Measurements from ENCODE around the gene EME2.
"Not testable (repeated sequence)": the region's sequence is repeated elsewhere in the genome, so short reads cannot be mapped to it uniquely, and the experiment has no call there.

Gene EME2

DNA sequence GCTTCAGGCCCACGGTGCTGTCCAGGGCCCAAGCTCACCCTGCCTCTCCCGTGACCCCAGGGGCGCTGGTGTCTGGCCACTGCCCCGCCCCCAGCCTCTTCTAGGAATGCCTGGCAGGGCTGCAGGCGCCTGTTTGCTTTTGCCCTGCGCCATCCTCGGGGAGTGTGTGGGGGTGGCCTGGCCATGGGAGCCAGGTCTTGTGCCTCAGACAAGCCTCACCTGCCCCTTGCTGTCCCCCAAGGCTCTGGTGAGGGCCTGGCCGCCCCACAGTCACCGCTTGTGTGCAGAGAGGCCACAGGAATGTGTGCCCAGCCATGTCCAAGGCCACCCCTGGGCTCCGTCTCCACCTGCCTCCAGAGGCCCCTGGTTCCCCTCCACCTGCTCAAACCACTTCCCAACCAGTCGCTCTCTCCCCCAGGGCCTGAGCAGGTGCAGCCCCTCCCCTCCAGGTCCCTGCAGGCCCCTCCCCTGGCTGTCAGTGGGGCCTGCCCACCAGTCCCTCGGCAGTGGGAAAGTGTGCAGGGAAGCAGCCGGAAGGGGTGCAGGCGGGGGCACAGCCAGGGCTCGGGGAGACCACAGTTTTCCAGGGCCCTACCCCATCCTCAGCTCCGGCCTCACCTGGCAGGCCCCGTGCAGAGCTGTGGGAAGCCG lies 21.7 kb downstream of the EME2 start:
- Histone ChIP-seq H3K4me3 (ENCODE audit: low read length) (no peak overlapping the region), H3K4me1 (ENCODE audit: control insufficient read depth, insufficient read depth, low read length) (no peaks in the 10 kb centered on the region), H3K27me3 (ENCODE audit: control insufficient read depth, insufficient read depth, low read length) (no peaks in the 10 kb centered on the region), H3K36me3 (ENCODE audit: control insufficient read depth, insufficient read depth, low read length) (no peaks in the 10 kb centered on the region), H3K9ac (ENCODE audit: low read length) (no peak overlapping the region), H3K27ac (ENCODE audit: low read depth, low read length) (no peak overlapping the region)

DNA sequence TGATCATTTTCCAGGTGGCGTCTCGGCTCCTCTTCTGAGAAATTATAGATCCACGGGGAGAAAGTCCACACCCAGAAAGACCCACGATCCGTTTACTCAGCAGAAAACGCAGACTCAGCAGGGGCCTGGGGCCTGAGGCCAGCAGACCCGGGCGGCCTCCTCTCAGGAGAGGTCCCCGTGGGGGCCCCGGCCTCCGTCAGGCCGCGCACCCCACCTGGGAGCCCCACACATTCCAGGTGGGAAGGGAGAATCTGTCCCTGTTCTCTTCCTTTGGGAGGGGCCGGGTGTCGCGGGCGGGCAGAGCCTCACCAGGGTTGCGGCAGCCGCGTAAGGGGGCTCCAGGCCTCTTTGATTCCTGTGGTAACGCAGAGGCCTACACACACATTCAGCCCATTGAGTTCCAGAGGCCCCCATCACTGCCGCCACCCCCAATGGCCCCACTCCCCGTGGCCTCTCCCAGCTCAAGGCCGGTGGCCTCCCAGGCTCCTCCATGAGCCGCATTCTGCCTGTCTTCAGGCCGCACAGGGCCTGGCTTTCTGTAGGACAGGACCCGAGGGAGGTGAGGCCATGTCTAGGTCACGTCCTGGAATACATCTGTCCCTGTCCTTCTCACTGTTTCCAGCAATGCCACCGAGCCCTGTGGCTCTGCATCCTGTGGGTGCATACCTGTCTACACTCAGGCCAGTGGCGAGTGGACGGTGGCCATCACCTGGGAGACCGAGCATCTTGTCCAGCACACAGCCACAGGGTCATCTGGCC lies 22.5 kb downstream of the EME2 start:
- no peak overlapping the region for H3K9ac ChIP-seq (ENCODE audit: low read length)
- no peak overlapping the region for H3K27ac ChIP-seq (ENCODE audit: low read depth, low read length)
- H3K4me1 ChIP-seq (ENCODE audit: control insufficient read depth, insufficient read depth, low read length) = no peaks in the 10 kb centered on the region
- no peaks in the 10 kb centered on the region for H3K27me3 ChIP-seq (ENCODE audit: control insufficient read depth, insufficient read depth, low read length)
- H3K4me3 ChIP-seq (ENCODE audit: low read length) = no peak overlapping the region
- no peaks in the 10 kb centered on the region for H3K36me3 ChIP-seq (ENCODE audit: control insufficient read depth, insufficient read depth, low read length)

DNA sequence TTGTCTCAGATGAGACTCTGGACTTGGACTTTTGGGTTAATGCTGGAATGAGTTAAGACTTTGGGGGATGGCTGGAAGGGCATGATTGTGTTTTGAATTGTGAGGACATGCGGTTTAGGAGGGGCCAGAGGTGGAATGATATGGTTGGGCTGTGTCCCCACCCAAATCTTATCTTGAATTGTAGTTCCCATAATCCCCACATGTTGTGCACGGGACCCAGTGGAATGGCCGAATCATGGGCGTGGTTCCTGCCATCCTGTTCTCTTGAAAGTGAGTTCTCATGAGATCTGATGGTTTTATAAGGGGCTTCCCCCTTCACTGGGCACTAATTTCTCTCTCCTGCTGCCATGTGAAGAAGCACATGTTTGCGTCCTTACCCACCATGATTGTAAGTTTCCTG lies 26.7 kb downstream of the EME2 start:
- not testable (repeated sequence) for H3K27me3 ChIP-seq (ENCODE audit: control insufficient read depth, insufficient read depth, low read length); H3K9ac ChIP-seq (ENCODE audit: low read length); H3K36me3 ChIP-seq (ENCODE audit: control insufficient read depth, insufficient read depth, low read length); H3K27ac ChIP-seq (ENCODE audit: low read depth, low read length); H3K4me1 ChIP-seq (ENCODE audit: control insufficient read depth, insufficient read depth, low read length); H3K4me3 ChIP-seq (ENCODE audit: low read length)

DNA sequence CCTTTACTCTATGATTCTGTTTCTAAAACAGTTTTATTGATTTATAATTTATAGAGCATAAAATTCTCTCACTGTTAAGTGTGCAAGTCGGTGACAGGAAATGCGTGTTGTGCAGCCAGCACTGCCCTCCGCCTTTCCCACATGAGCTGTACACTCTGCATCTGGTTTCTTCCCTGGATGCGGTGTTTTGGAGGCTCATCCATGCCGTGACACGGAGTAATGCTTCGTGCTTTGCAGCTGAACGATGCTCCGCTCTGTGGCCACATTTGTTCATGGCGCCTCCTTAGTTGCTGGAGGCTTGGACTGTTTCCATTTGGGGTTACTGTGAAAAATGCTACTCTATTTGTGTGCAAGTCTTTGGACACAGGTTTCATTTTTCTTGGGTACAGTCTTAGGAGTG lies 28.1 kb downstream of the EME2 start:
- Histone ChIP-seq H3K4me1 (ENCODE audit: control insufficient read depth, insufficient read depth, low read length) (no peaks in the 10 kb centered on the region), H3K27ac (ENCODE audit: low read depth, low read length) (no peak overlapping the region), H3K9ac (ENCODE audit: low read length) (no peak overlapping the region), H3K4me3 (ENCODE audit: low read length) (no peak overlapping the region), H3K36me3 (ENCODE audit: control insufficient read depth, insufficient read depth, low read length) (no peaks in the 10 kb centered on the region), H3K27me3 (ENCODE audit: control insufficient read depth, insufficient read depth, low read length) (no peaks in the 10 kb centered on the region)

DNA sequence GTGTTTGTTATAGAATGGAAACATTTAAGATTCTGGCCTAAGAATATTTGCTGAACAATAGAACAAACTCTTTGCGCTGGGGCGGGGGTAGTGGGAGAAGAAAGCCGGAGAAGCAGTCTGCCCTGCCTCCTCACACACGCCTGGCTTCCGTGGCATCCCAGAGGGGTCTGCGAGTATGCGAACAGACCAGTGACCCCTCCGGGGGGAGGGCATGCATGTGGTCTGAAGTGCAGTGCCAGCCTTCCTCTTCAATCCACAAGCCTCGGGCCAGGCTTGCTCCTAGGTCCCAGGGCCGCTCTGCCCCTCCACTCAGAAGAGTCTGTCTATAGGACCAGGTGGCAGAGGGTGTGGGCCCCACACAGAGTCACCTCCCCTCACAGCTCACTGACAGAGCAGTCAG lies 35.0 kb downstream of the EME2 start:
- no peaks in the 10 kb centered on the region for H3K4me1 ChIP-seq (ENCODE audit: control insufficient read depth, insufficient read depth, low read length)
- peaks cover 20% of the 10 kb centered on the region for H3K36me3 ChIP-seq (ENCODE audit: control insufficient read depth, insufficient read depth, low read length)
- H3K9ac ChIP-seq (ENCODE audit: low read length) = no peak overlapping the region
- H3K4me3 ChIP-seq (ENCODE audit: low read length) = no peak overlapping the region
- no peak overlapping the region for H3K27ac ChIP-seq (ENCODE audit: low read depth, low read length)
- H3K27me3 ChIP-seq (ENCODE audit: control insufficient read depth, insufficient read depth, low read length) = no peaks in the 10 kb centered on the region

DNA sequence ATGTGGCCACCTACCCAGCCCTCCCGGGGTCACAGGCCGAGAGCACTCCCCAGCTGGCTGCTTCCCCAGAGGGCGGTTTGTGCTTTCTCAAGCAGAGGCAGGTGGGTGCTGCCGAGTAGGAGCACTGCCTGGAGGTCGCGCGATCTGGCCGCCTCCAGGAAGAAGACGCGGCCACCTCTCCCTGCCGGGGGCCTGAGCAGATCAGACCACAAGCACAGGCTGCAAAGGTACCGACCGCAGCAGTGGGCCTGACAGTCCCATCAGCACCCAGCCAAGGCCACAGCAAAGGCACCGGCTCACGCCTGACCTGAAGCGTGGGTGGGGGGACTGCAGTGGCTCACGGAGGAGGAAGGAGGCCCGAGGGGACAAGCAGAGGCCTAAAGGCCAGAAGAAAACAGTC lies 36.1 kb downstream of the EME2 start:
- Histone ChIP-seq H3K9ac (ENCODE audit: low read length) (no peak overlapping the region), H3K4me3 (ENCODE audit: low read length) (no peak overlapping the region), H3K36me3 (ENCODE audit: control insufficient read depth, insufficient read depth, low read length) (peaks cover 20% of the 10 kb centered on the region), H3K4me1 (ENCODE audit: control insufficient read depth, insufficient read depth, low read length) (no peaks in the 10 kb centered on the region), H3K27ac (ENCODE audit: low read depth, low read length) (no peak overlapping the region), H3K27me3 (ENCODE audit: control insufficient read depth, insufficient read depth, low read length) (no peaks in the 10 kb centered on the region)

DNA sequence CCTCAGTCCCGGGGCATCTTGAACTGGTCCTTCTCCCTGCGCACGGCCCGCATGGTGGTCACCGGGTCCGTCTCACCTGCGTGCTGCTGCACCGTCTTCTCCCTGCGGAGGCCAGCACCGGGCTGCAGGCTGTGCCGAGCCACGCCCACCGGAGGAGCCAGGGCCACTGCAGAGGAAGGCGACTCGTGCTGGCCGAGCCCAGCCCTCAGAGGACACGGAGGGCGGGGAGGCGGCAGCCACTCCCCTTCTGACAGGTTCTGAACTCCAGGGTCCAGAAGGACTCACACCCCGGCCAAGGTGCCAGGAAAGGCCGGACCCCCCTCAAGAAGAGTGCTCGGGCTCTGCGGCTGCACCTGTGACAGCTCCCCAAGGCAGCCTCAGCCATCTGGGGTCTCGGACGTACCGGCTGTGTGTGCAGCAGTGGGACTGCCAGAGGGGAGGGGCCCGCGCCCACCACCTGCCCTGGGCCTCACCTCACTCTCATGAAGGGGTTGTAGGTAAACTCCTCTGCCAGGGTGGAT lies 36.7 kb downstream of the EME2 start:
- Histone ChIP-seq H3K27ac (ENCODE audit: low read depth, low read length) (no peak overlapping the region), H3K4me3 (ENCODE audit: low read length) (no peak overlapping the region), H3K4me1 (ENCODE audit: control insufficient read depth, insufficient read depth, low read length) (no peaks in the 10 kb centered on the region), H3K36me3 (ENCODE audit: control insufficient read depth, insufficient read depth, low read length) (peaks cover 20% of the 10 kb centered on the region), H3K9ac (ENCODE audit: low read length) (no peak overlapping the region), H3K27me3 (ENCODE audit: control insufficient read depth, insufficient read depth, low read length) (no peaks in the 10 kb centered on the region)

DNA sequence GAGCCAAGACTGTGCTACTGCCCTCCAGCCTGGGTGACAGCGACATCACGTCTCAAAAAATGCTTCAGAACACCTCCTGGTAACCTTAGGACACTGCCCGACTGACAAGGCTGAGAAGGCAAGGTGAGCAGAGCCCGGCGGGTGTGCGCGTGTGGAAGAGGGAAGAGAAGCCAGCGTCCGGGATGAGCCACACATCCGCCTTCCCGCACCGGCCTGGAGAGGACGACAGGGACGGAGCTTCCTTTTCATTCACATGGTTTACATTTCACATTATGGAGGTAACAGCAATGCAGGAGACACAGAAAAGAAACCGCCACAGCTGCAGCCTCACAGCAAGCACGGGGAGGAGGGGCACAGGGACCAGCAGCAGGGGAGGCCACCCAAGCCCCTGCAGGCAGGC lies 37.5 kb downstream of the EME2 start:
- Histone ChIP-seq H3K27me3 (ENCODE audit: control insufficient read depth, insufficient read depth, low read length) (no peaks in the 10 kb centered on the region), H3K4me3 (ENCODE audit: low read length) (no peak overlapping the region), H3K27ac (ENCODE audit: low read depth, low read length) (no peak overlapping the region), H3K36me3 (ENCODE audit: control insufficient read depth, insufficient read depth, low read length) (peaks cover 20% of the 10 kb centered on the region), H3K4me1 (ENCODE audit: control insufficient read depth, insufficient read depth, low read length) (no peaks in the 10 kb centered on the region), H3K9ac (ENCODE audit: low read length) (no peak overlapping the region)

DNA sequence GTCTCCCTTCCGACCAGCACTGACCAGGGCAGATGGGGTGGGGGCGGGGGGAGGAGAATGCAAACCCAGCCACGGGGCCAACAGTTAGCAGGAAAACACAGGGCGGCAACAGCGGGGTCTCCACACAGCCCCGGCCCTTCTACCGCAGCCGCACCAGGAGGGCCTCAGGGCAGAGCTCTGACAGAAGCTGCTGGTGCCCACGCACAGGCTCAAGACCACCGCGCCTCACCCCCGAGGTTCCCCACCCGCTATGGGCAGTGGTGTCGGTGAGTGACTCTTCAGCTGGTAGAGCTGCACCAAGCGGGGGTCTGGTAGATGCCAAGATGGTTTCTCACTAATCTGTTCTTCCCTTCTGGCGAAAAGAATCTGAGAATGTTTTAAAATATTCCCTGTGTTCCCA lies 37.9 kb downstream of the EME2 start:
- H3K36me3 ChIP-seq (ENCODE audit: control insufficient read depth, insufficient read depth, low read length) = peaks cover 20% of the 10 kb centered on the region
- no peak overlapping the region for H3K9ac ChIP-seq (ENCODE audit: low read length)
- H3K4me3 ChIP-seq (ENCODE audit: low read length) = no peak overlapping the region
- no peaks in the 10 kb centered on the region for H3K27me3 ChIP-seq (ENCODE audit: control insufficient read depth, insufficient read depth, low read length)
- no peaks in the 10 kb centered on the region for H3K4me1 ChIP-seq (ENCODE audit: control insufficient read depth, insufficient read depth, low read length)
- H3K27ac ChIP-seq (ENCODE audit: low read depth, low read length) = no peak overlapping the region

DNA sequence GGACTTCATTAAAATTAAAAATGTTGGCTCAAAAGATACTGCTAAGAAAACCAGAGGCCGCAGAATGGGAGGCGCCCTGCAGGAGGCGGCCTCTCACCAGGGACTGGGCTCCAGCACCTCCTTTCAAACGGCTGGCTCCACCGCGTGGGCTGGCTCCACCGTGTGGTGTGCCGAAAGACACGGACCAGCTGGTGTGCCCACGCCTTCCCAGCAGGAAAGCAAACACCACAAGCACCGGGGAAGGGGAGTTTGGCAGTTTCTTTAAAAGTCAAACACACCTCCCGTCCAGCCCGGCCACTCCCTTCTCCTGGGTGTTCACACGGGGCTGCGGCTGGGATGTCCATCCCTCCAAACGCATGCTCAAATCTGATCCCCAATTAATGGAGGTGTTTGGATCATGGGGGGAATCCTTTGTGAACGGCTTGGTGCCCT lies 40.1 kb downstream of the EME2 start:
- Histone ChIP-seq H3K36me3 (ENCODE audit: control insufficient read depth, insufficient read depth, low read length) (peaks cover 27% of the 10 kb centered on the region), H3K9ac (ENCODE audit: low read length) (no peak overlapping the region), H3K4me3 (ENCODE audit: low read length) (no peak overlapping the region), H3K4me1 (ENCODE audit: control insufficient read depth, insufficient read depth, low read length) (no peaks in the 10 kb centered on the region), H3K27me3 (ENCODE audit: control insufficient read depth, insufficient read depth, low read length) (no peaks in the 10 kb centered on the region), H3K27ac (ENCODE audit: low read depth, low read length) (no peak overlapping the region)

DNA sequence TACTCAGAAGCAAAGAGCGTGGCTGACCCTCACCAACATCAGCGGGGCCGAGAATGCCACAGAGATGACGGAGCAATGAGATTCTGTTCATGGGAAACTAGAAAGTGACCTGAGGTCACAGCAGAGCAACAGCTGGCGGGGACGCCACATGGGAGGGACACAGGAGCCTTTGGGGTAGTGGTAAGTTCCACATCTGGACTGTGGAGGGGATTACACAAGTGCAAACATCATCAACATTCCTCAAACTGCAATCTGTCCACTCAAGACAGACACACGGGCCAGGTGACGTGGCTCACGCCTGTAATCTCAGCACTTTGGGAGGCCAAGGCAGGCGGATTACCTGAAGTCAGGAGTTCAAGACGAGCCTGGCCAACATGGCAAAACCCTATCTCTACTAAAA lies 42.9 kb downstream of the EME2 start:
- no peak overlapping the region for H3K4me3 ChIP-seq (ENCODE audit: low read length)
- no peak overlapping the region for H3K9ac ChIP-seq (ENCODE audit: low read length)
- no peaks in the 10 kb centered on the region for H3K4me1 ChIP-seq (ENCODE audit: control insufficient read depth, insufficient read depth, low read length)
- peaks cover 22% of the 10 kb centered on the region for H3K36me3 ChIP-seq (ENCODE audit: control insufficient read depth, insufficient read depth, low read length)
- H3K27me3 ChIP-seq (ENCODE audit: control insufficient read depth, insufficient read depth, low read length) = no peaks in the 10 kb centered on the region
- no peak overlapping the region for H3K27ac ChIP-seq (ENCODE audit: low read depth, low read length)

DNA sequence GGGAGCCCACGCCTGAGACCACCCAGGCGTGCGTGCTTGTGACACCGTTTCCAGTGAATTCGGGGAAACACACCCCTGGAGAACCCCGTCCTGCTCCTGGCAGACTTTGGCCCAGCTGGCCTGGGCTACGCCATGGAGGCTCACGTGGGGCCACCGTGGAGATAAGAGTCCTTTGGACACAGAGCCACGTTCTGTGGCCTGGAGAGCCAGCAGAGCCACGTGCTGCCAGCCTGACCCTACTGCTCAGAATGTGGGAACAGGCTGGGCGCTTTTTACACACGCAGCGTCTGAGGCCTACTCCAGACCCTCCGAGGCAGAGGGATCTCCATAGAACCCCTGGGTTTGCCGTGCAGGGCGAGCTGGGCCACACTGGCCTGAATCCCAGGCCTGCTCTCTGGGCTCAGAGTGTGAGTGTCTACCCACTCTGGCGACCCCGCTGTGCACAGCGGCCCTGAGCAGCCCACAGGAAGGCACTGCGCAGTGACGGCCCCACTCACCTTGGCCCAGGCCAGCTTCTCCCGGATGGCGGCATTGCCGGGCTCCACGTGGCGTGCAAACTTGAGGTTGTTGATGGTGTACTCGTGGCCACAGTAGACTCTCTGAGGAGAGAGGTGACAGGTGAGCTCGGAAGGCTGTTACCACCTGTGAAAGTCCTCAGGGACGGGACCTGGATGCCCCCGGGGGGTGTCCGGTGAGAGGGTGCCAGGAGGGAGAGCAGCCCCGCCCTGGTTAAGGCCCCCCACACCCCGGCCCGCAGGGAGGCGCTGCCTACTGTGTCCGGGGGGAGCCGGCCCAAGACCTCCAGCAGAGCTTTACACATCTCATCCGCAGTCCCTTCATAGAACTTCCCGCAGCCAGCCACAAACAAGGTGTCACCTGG lies 44.0 kb downstream of the EME2 start:
- no peaks in the 10 kb centered on the region for H3K27me3 ChIP-seq (ENCODE audit: control insufficient read depth, insufficient read depth, low read length)
- H3K4me3 ChIP-seq (ENCODE audit: low read length) = no peak overlapping the region
- H3K27ac ChIP-seq (ENCODE audit: low read depth, low read length) = no peak overlapping the region
- H3K36me3 ChIP-seq (ENCODE audit: control insufficient read depth, insufficient read depth, low read length) = peaks cover 22% of the 10 kb centered on the region
- H3K4me1 ChIP-seq (ENCODE audit: control insufficient read depth, insufficient read depth, low read length) = no peaks in the 10 kb centered on the region
- H3K9ac ChIP-seq (ENCODE audit: low read length) = no peak overlapping the region

Measured in rectal smooth muscle tissue (tissue), 1 donor.